ENCODE measurements around the gene FAM174C. TPM values are rescaled to one million over a fixed set of nuclear protein-coding genes. Genes with fewer than 3 reads are reported as not detected.
A peak's percentile ranks its signal among the peaks of the same experiment; 100 is the strongest.

Gene FAM174C
- total RNA-seq, 1 experiment from 2014 or later, result 77.1 TPM

- Histone ChIP-seq H3K9me3 (ENCODE audit: control insufficient read depth in 1 of 2, insufficient read depth in 1 of 2, low read depth in 1 of 2, low read length in 2 of 2) (no peaks in the 10 kb centered on the region), H3K4me2 (ENCODE audit: low read length) (peak overlapping the region; percentile 97), H3K9ac (ENCODE audit: low read length) (peak overlapping the region; percentile 98), H3K4me3 (replicated peaks in 1 of 2; ENCODE audit: low read depth in 1 of 2, low read length in 2 of 2) (peak overlapping the region; percentile 43 to 59), H2AFZ (ENCODE audit: low read depth, low read length, poor library complexity, severe bottlenecking) (no peak overlapping the region), H3K27me3 (ENCODE audit: insufficient read depth, low read length) (no peaks in the 10 kb centered on the region), H3K36me3 (ENCODE audit: control insufficient read depth in 1 of 2, insufficient read depth in 2 of 2, low read length in 2 of 2) (no peaks in the 10 kb centered on the region), H3K79me2 (ENCODE audit: insufficient read depth, low read length) (peaks cover 18% of the 10 kb centered on the region), H4K20me1 (ENCODE audit: insufficient read depth) (no peaks in the 10 kb centered on the region), H3K4me1 (ENCODE audit: control insufficient read depth in 1 of 2, insufficient read depth in 2 of 2, low read length in 2 of 2) (peaks cover 48 to 90% of the 10 kb centered on the region in 2 experiments), H3K27ac (ENCODE audit: low read depth, low read length) (peak overlapping the region; percentile 99), H3K9me2 (ENCODE audit: insufficient read depth) (no peaks in the 10 kb centered on the region)
- RAD21 ChIA-PET (ENCODE audit: low non-redundant PET in 1 of 2, low total read pairs in 2 of 2, uncharacterized antibody in 2 of 2, unreplicated experiment in 2 of 2), result interaction anchor here (0.9 to 2.1 kb wide), 4 partner anchors 12 to 24 kb away, joined by 5 to 51 read pairs (median 28); partner anchors contain the start of gene ATP5F1D (in 1 of the 2)
- intact Hi-C loops (cut with micrococcal nuclease), result loop anchor here (1.0 kb wide), 2 partner anchors 16 to 21 kb away; no protein-coding TSS in a partner anchor
- BruUV-seq (replicated peaks), result no TSS peak
- POLR2A ChIA-PET, result interaction anchor here (0.7 to 3.0 kb wide), 9 partner anchors 9 to 178 kb away, joined by 3 to 58 read pairs (median 9); partner anchors contain the start of genes ATP5F1D and FAM174C
- no peak for TF ChIP-seq YY1 (IDR thresholded peaks at IDR 0.05; ENCODE audit: extremely low read depth, insufficient replicate concordance, low read depth, low read length)
- TF ChIP-seq POLR2A (IDR thresholded peaks at IDR 0.05; ENCODE audit: borderline replicate concordance, extremely low read depth, insufficient read depth, insufficient read length), result peak; percentile 11
- CTCF ChIA-PET, result interaction anchor here (0.9 to 6.5 kb wide), 8 partner anchors 8 to 225 kb away, joined by 3 to 325 read pairs (median 8); partner anchors contain the start of genes ATP5F1D, FAM174C and REEP6
- DNase-seq (ENCODE audit: low read depth, low spot score), result no peak
- peak; percentile 4 for ATAC-seq
Observed at GRCh38 chr19:1265615-1266128, 9.7 kb upstream of the FAM174C start.

DNA sequence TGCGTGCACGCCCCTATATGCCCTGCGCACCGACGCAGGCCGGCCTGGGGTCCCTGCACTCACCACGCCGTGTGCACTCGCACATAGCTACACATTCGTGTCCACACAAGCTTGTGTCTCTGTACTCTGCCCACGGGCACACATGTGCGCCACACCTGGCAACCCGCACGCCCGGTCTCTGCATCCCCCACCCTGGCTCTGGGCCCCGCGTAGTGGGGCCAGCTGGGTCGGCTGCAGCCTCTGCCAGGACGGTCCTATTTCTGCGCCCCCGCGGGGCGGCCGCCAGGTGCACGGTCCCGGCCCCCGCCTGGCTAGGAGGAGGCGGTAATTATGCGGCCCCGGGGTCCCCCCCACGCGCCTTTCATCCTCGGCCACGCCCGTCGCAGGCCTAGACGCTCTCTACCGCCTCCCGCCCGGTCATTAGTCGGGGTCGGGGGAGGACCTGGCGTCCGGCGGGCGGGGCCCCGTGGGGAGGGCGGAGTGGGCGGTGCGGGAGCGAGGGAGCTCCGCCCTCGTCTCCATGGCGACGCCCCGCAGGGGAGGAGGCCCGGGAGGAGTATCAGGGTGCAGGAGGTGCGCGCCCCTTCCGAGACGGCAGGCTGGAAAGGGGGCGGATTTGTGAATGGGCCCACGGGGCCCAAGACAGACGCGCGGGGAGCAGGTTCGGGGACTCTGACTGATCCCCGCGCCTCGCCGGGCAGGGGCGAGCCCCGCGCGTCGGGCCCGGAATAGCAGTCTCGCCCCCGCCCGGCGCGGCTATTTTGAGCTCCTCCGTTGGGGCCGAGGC is 9.0 kb upstream of the FAM174C start:
- Histone ChIP-seq H3K4me1 (ENCODE audit: control insufficient read depth in 1 of 2, insufficient read depth in 2 of 2, low read length in 2 of 2) (peaks cover 52 to 94% of the 10 kb centered on the region in 2 experiments), H3K9ac (ENCODE audit: low read length) (peak overlapping the region; percentile 98), H3K36me3 (ENCODE audit: control insufficient read depth in 1 of 2, insufficient read depth in 2 of 2, low read length in 2 of 2) (peaks cover 4 to 6% of the 10 kb centered on the region in 2 experiments; a peak in 3 of 4 replicates), H3K27me3 (ENCODE audit: insufficient read depth, low read length) (no peaks in the 10 kb centered on the region), H3K27ac (ENCODE audit: low read depth, low read length) (peak overlapping the region; percentile 99), H3K4me2 (ENCODE audit: low read length) (peak overlapping the region; percentile 97), H3K9me3 (ENCODE audit: control insufficient read depth in 1 of 2, insufficient read depth in 1 of 2, low read depth in 1 of 2, low read length in 2 of 2) (no peaks in the 10 kb centered on the region), H3K4me3 (replicated peaks in 1 of 2; ENCODE audit: low read depth in 1 of 2, low read length in 2 of 2) (peak overlapping the region; percentile 43 to 59), H2AFZ (ENCODE audit: low read depth, low read length, poor library complexity, severe bottlenecking) (no peak overlapping the region), H4K20me1 (ENCODE audit: insufficient read depth) (no peaks in the 10 kb centered on the region), H3K9me2 (ENCODE audit: insufficient read depth) (no peaks in the 10 kb centered on the region), H3K79me2 (ENCODE audit: insufficient read depth, low read length) (peaks cover 22% of the 10 kb centered on the region)
- ATAC-seq (peak; percentile 37), DNase-seq (ENCODE audit: low read depth, low spot score) (no peak)
- ChIA-PET POLR2A (interaction anchor here (0.7 to 3.0 kb wide), 11 partner anchors 9 to 406 kb away, joined by 3 to 58 read pairs (median 5); partner anchors contain the start of genes ATP5F1D and FAM174C), RAD21 (ENCODE audit: low non-redundant PET in 1 of 2, low total read pairs in 2 of 2, uncharacterized antibody in 2 of 2, unreplicated experiment in 2 of 2) (interaction anchor here (0.6 to 2.1 kb wide), 12 partner anchors 9 to 225 kb away, joined by 3 to 51 read pairs (median 6); partner anchors contain the start of gene ATP5F1D (in 1 of the 2)), CTCF (interaction anchor here (0.6 to 6.5 kb wide), 17 partner anchors 8 to 240 kb away, joined by 3 to 325 read pairs (median 4); partner anchors contain the start of genes ABCA7, ATP5F1D, CNN2 and FAM174C)
- TF ChIP-seq, protein P1, sequence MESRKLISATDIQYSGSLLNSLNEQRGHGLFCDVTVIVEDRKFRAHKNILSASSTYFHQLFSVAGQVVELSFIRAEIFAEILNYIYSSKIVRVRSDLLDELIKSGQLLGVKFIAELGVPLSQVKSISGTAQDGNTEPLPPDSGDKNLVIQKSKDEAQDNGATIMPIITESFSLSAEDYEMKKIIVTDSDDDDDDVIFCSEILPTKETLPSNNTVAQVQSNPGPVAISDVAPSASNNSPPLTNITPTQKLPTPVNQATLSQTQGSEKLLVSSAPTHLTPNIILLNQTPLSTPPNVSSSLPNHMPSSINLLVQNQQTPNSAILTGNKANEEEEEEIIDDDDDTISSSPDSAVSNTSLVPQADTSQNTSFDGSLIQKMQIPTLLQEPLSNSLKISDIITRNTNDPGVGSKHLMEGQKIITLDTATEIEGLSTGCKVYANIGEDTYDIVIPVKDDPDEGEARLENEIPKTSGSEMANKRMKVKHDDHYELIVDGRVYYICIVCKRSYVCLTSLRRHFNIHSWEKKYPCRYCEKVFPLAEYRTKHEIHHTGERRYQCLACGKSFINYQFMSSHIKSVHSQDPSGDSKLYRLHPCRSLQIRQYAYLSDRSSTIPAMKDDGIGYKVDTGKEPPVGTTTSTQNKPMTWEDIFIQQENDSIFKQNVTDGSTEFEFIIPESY (IDR thresholded peaks at IDR 0.05; ENCODE audit: extremely low read depth, insufficient replicate concordance, low read length), result no peak
- peak; percentile 87 for TF ChIP-seq TCF7L2 (IDR thresholded peaks at IDR 0.05; ENCODE audit: borderline replicate concordance, extremely low read depth, insufficient read depth, insufficient read length)
- no TSS peak for BruUV-seq (replicated peaks)
- intact Hi-C loops (cut with micrococcal nuclease), result loop anchor here (1.0 kb wide), 2 partner anchors 17 to 22 kb away; no protein-coding TSS in a partner anchor
